Lung (tissue), 12 donors: ENCODE data around the gene NDUFS2. TPM values are rescaled to one million over a fixed set of nuclear protein-coding genes. Genes with fewer than 3 reads are reported as not detected.

Experiments used
- ATAC-seq: fragments of 200-7000 bp; cut with Tn5 transposase; one replicate; pipeline ENCODE4 v1.9.1; 2020; ENCODE audit warnings: moderate number of reproducible peaks; ENCODE audit not compliant: insufficient read depth, low FRiP score
- DNase-seq, 3 donors: peaks; one replicate each; pipeline ENCODE4 v3.0.0-alpha.2; 2013 to 2017
- H3K27ac ChIP-seq, 2 donors: one replicate each; pipeline ENCODE4 v1.5.1; 2013; ENCODE audit warnings: mild to moderate bottlenecking in 2 of 2, moderate library complexity in 2 of 2, control low read depth in 1 of 2, inconsistent platforms in 1 of 2, low read depth in 1 of 2, low read length in 1 of 2
- H3K27me3 ChIP-seq, 3 donors: one replicate each; pipeline ENCODE4 v1.5.1; 2013; ENCODE audit warnings: low read length in 2 of 3; ENCODE audit not compliant: control insufficient read depth in 3 of 3, insufficient read depth in 3 of 3
- H3K36me3 ChIP-seq, 4 donors: one replicate each; pipeline ENCODE4 v1.5.1; 2013; ENCODE audit warnings: low read length in 4 of 4, mild to moderate bottlenecking in 1 of 4, moderate library complexity in 1 of 4; ENCODE audit not compliant: control insufficient read depth in 4 of 4, insufficient read depth in 4 of 4
- H3K4me1 ChIP-seq, 5 donors: one replicate each; pipeline ENCODE4 v1.5.1; 2013; ENCODE audit warnings: low read length in 5 of 5, mild to moderate bottlenecking in 2 of 5, moderate library complexity in 1 of 5; ENCODE audit not compliant: control insufficient read depth in 5 of 5, insufficient read depth in 5 of 5
- H3K4me3 ChIP-seq: one replicate; pipeline ENCODE4 v1.5.1; 2013; ENCODE audit warnings: mild to moderate bottlenecking, control low read depth, moderate library complexity
- H3K9ac ChIP-seq, 2 donors: one replicate each; pipeline ENCODE4 v1.5.1; 2013; ENCODE audit warnings: low read length in 2 of 2, control low read depth in 1 of 2; ENCODE audit not compliant: insufficient read depth in 1 of 2
- H3K9me3 ChIP-seq, 4 donors: one replicate each; pipeline ENCODE4 v1.5.1; 2013; ENCODE audit warnings: low read length in 3 of 4, mild to moderate bottlenecking in 1 of 4, moderate library complexity in 1 of 4; ENCODE audit not compliant: control insufficient read depth in 4 of 4, insufficient read depth in 3 of 4
- CTCF ChIP-seq: IDR thresholded peaks from 2 replicates; pipeline ENCODE4 v1.5.1; 2012; ENCODE audit warnings: mild to moderate bottlenecking; ENCODE audit errors: control extremely low read depth, extremely low read depth
- WGBS, 2 donors: extraction: QIAGEN DNeasy Blood & Tissue Kit; methylation state at CpG; one replicate each; pipeline ENCODE4 v1.1.7; 2013; 5-methylcytosine and 5-hydroxymethylcytosine counted together
- polyA plus RNA-seq, 2 donors: library from polyadenylated mRNA; stranded (reverse); fragments of 200-250 nt; gene quantifications; one replicate each; pipeline ENCODE4 v1.2.1, GENCODE V29; 2013
- total RNA-seq, 2 donors: library from RNA; depleted of rRNA in 1 of 2; stranded (reverse); fragments of >200 nt in 1 of 2; gene quantifications; one replicate each; pipeline ENCODE4 v1.2.1, GENCODE V29; 2014 to 2021
- donor health status: control.
- donor health status: control.
- donor health status: Bipolar disorder and iron deficiency.
- donor health status: healthy.
- donor health status: DM: yes; HTN: yes; CAD: no.

Gene NDUFS2
- total and polyA plus RNA-seq, 4 donors, result 40.2 to 104 (median 88.1) TPM

GRCh38 chr1:161175771-161176453 lies 26.3 kb upstream of the NDUFS2 start:
- DNase-seq (no peak), ATAC-seq (no peak)
- WGBS, 2 donors, result 91 to 93% methylated on average over 10 of the region's 10 CpGs
- Histone ChIP-seq H3K27ac (no peak overlapping the region), H3K4me1 (peaks cover 0 to 21% (median 7%) of the 10 kb centered on the region in 5 donors), H3K9me3 (no peaks in the 10 kb centered on the region), H3K36me3 (peaks cover 7 to 47% (median 28%) of the 10 kb centered on the region in 4 donors), H3K9ac (no peak overlapping the region), H3K4me3 (no peak overlapping the region), H3K27me3 (no peaks in the 10 kb centered on the region)
- TF ChIP-seq CTCF, result no peak

GRCh38 chr1:161176468-161177111 lies 25.6 kb upstream of the NDUFS2 start:
- no peaks in the 10 kb centered on the region for H3K27me3 ChIP-seq
- peak; percentile 12 for ATAC-seq
- no peak for DNase-seq
- no peaks in the 10 kb centered on the region for H3K9me3 ChIP-seq
- H3K4me1 ChIP-seq, result peaks cover 0 to 21% (median 7%) of the 10 kb centered on the region in 5 donors
- peak overlapping the region; percentile 82 for H3K4me3 ChIP-seq
- no peak for TF ChIP-seq CTCF
- H3K9ac ChIP-seq, result peak overlapping the region; percentile 79 to 93
- H3K36me3 ChIP-seq, result peaks cover 7 to 44% (median 23%) of the 10 kb centered on the region in 4 donors
- WGBS, 2 donors, result 19 to 26% methylated on average over 16 to 17 of the region's 17 CpGs
- peak overlapping the region; percentile 93 to 97 for H3K27ac ChIP-seq

DNA sequence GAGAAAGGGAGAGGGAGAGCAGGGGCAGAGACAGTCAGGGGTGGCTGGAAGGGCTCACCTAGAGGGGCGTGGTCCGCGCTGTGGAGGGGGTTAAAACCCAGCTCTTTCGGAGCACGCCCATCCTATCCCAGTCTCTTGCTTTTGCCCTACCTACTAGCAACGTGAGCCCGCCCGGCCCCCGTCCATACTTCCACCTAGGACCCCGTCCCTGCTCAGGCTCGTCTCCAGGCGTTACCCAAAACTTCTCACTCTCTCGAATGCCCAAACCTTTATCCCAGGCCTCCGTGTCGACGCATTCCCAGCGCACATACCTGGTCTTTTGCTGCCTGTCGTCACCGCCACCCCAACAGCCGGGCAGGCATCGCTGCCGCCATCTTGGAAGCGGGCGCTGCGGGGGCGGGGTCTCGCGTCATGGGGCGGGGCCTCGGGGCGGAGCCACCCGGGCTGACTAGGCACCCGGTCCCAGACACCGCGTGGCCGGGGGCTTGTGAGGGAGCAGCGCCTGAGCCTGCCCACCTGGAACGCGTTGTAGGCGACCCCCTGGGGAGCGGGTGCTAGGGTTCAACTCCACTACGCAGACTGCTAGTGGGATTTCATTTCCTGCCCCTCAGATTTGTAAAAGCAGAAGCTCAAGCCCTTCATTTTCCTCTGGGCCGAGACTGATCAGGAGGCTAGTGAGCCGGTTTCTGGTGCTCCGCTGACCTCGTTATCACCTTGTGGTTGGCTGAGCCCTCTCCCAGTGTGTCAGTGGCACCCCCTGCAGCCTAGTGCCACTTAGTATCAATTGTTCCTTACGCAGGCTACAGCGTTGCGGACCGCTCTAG lies 24.8 kb upstream of the NDUFS2 start, which contains the start of gene B4GALT3:
TSS of gene B4GALT3 (minus strand) at position 396 of the 824 bp plus-strand sequence. CDS start 1,447 bp downstream, outside the sequence.
- H3K27ac ChIP-seq, result peak within 1 kb of the TSS; percentile 93 to 97
- H3K4me1 ChIP-seq, result peaks cover 0 to 21% (median 7%) of the 10 kb centered on the region in 5 donors
- H3K9me3 ChIP-seq, result no peaks in the 10 kb centered on the region
- peaks cover 6 to 37% (median 18%) of the 10 kb centered on the region in 4 donors for H3K36me3 ChIP-seq
- 4 to 6% methylated on average over 47 to 50 of the region's 50 CpGs for WGBS, 2 donors
- peak within 1 kb of the TSS; percentile 82 for H3K4me3 ChIP-seq
- DNase-seq (peak; percentile 86 to 93 (median 89)), ATAC-seq (peak; percentile 96)
- H3K9ac ChIP-seq, result peak within 1 kb of the TSS; percentile 79 to 93
- no peaks in the 10 kb centered on the region for H3K27me3 ChIP-seq
- no peak for TF ChIP-seq CTCF
